ENCODE results near the gene ZBTB26.
"Not testable (repeated sequence)": the region's sequence is repeated elsewhere in the genome, so short reads cannot be mapped to it uniquely, and the experiment has no call there.

The ZBTB26 gene

GRCh38 chr9:122930541-122931225, 629 bp downstream of the ZBTB26 start:
- no peak for DNase-seq (ENCODE audit: insufficient read length, low spot score)
- no peak for FAIRE-seq

DNA sequence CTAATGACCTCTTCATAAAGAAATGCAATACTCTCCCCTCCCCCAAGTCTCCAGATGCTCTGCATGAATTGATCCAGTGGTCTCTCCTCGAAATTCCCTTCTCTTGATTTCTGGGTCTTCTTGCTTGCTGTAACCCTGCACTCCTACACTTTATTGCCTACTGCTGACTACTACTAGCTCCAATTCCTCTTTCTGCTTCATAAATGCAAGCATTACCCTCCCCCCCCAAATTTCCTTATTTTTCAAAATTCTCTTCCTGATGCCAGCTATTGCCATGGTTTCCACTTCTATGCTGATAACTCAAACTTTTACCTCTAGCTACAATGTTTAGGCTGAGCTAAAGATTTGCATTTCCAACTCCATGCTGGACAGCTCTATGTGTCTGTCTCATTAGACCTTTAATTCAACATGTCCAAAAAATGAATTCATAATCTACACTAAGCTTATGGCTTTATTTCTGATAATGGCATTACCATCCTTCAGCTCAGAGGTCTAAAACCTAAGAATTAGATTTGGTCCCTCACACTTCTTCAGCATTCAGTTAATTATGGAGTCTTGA, 1.4 kb downstream of the ZBTB26 start:
- FAIRE-seq (no peak), DNase-seq (ENCODE audit: insufficient read length, low spot score) (no peak)

DNA sequence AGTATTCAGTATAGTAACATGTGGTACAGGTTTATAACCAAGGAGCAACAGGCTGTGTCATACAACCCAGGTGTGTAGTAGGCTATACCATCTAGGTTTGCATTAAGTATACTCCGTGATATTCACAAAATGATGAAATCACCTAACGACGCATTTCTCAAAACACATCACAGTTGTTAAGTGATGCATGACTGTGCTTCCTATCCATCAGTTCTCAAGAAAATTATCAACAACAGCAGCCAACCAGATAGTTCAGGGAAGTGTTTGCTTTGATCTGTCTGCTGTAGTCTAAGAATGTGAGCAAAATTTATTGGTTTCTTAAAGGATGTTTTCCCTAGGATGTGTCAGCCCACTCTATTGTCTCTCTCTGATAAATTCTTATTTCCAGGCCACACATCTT, 7.4 kb downstream of the ZBTB26 start:
- FAIRE-seq (no peak), DNase-seq (ENCODE audit: insufficient read length, low spot score) (no peak)

DNA sequence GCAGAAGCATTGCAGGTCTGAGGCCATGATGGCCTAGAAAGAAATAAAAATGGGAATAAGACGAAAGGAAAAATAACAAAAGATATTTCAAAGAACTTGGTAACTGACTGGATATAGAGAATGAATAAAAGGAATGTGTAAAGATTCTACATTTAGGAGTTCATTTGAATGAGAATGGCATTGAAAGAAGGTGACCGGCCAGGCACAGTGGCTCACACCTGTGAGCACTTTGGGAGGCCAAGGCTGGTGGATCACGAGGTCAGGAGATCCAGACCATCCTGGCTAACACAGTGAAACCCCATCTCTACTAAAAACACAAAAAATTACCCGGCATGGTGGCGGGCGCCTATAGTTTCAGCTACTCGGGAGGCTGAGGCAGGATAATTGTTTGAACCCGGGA, 8.6 kb downstream of the ZBTB26 start:
- no peak for DNase-seq (ENCODE audit: insufficient read length, low spot score)
- no peak for FAIRE-seq

- FAIRE-seq (no peak), DNase-seq (ENCODE audit: insufficient read length, low spot score) (no peak)
Measured at GRCh38 chr9:122918310-122918709, 13.0 kb downstream of the ZBTB26 start.

GRCh38 chr9:122912964-122913673, 18.2 kb downstream of the ZBTB26 start, which contains the start of gene ZBTB6:
Gene ZBTB6, minus strand, starts transcription at chr9:122913323. Its CDS starts 1,251 bp downstream, at chr9:122912072.
- FAIRE-seq (no peak), DNase-seq (ENCODE audit: insufficient read length, low spot score) (peak; percentile 72)

DNA sequence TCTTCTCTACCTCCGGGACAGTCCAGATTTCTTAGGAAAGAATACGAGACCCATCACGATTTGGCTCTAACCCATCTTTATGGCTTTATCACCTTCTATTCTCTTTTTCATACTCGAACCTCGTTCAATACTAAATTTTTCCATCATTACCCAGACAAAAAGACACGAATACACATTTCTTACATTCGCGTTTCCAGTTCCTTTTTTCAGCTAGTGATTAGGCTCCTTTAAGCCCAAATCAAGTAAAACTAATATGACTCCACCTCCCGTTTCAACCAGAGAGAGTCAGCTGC, 18.7 kb downstream of the ZBTB26 start:
- DNase-seq (ENCODE audit: insufficient read length, low spot score) (no peak), FAIRE-seq (no peak)

GRCh38 chr9:122906122-122906521, 25.2 kb downstream of the ZBTB26 start:
- DNase-seq (ENCODE audit: insufficient read length, low spot score); FAIRE-seq: not testable (repeated sequence)

DNA sequence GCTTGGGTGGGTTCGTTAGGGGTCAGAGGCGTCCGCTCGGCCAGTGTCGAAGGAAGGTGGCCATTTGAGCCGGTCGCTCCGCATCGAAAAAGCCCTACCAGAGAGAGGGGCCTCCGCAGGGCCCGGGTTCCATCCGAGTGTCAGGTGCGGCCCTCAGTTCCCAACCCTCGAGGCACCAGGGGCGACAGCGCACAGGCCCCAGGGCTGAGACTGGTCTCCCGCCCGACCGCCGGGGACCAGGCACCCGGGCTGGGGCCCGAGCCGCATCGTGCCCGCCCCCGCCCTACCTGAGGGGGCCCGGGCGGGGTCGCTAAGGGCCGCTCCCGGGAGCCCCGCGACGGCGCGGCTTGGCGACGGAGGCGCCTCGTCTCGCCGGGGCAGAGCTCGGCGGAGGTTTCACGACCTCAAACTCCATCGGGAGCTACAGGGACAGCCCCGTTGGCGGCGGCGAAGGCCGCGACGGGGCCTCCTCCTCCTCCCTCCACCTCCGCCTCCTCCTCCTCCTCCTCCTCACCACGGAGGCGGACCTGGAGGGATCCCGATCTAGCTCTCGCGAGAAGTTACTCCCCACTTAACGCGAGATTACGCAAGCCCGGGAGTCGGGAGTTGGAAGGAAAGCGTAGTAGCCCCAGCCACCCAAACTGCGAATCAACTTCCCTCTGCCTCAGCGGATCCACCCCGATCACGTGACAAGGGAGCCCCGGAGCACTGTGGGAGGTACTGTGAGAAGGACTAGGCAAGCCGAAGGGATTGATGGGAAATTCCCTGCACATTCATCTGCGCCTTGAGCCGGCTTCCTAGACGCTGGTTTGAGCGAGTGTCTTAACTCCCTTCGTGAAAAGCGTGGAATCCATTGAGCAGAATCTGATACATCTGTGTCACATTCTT, 26.2 kb downstream of the ZBTB26 start, which contains the start of gene RC3H2:
Gene RC3H2 (minus strand): TSS at position 537 of the 888 bp plus-strand sequence. CDS start 7,850 bp downstream, outside the sequence.
- FAIRE-seq (peak; percentile 82), DNase-seq (ENCODE audit: insufficient read length, low spot score) (peak; percentile 96)

DNA sequence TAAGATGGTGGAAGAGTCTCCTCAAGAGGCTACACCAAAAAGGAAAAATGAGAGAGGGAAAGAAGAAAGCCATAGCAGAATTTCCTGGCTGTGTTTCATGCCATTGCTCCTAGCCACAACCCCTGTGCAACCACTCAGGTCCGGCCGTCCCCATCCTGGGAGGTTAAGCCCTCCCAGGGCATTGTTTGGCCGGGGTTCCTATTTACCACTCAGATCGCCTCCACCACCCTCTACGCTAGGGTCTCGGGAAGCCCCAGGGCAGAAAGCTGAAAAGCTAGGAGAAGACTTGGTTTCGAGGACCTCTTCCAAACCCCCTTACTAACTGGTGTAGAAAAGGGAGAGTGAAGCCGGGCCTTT, 26.9 kb downstream of the ZBTB26 start:
- FAIRE-seq (no peak), DNase-seq (ENCODE audit: insufficient read length, low spot score) (peak; percentile 24)

DNA sequence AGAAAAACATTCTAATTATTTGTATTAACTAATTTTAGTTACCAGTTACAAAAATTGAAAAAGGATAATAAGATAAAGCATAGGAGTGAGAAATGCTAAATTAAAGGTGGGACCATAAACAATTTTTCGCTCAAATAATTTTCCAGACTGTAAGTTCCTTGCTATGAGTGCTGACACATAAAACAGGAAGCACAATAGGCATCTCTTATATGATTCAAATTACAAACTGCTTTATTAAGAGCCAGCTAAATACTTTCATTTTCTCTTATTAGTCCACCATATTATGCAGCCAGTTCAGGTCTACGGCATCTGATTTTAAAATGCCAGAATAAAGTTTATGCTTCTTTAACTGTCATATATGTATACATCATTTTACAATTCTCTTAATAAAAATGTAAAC, 30.5 kb downstream of the ZBTB26 start:
- FAIRE-seq (no peak), DNase-seq (ENCODE audit: insufficient read length, low spot score) (no peak)

- no peak for FAIRE-seq
Measured at GRCh38 chr9:122897969-122898368, 33.3 kb downstream of the ZBTB26 start.

DNA sequence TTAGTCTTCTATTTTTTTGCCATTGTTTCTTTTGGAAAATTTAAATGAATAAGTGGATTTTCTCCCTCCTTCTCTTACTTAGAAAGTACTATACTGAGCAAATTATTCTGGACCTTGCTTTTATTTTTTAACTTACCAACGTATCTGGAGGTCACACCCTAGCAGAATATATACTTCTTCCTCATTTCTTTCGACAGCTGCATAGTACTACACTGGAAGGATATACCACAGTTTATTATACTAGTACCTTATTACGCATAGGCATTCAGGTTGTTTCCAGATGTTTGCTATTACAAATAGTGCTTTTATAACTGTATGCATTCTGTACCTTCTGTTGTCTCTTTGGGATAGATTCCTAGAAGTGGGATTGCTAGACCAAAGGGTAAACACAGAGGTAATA, 42.8 kb downstream of the ZBTB26 start:
- FAIRE-seq: no peak

More at GRCh38 chr9:122897969-122898368, 33.3 kb downstream of the ZBTB26 start:
- no peak for DNase-seq (ENCODE audit: insufficient read length, low spot score)

DNA sequence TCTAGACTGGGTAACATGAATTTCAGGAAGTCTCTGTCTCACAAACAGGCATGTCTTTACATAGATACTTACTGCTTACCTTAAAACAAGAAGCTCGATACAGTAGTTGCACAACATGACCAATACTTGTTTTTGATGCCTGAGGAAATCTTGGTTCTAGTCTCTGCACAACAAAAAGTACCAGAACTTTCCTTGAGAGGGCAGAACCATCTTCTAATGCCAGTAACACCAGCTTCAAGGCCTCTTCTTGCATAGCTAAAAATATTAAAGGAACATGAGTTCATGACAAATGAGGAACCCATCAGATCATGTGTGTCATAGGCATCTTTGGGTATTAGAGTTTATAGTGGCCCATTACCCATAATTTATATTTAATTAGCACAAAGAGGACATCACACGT, 48.2 kb downstream of the ZBTB26 start:
- DNase-seq (ENCODE audit: insufficient read length, low spot score) (no peak), FAIRE-seq (no peak)

More for the DNA sequence above, 42.8 kb downstream of the ZBTB26 start:
- no peak for DNase-seq (ENCODE audit: insufficient read length, low spot score)

GRCh38 chr9:122879443-122879842, 51.9 kb downstream of the ZBTB26 start:
- DNase-seq (ENCODE audit: insufficient read length, low spot score) (no peak), FAIRE-seq (no peak)

GRCh38 chr9:122875523-122875922, 55.8 kb downstream of the ZBTB26 start:
- no peak for DNase-seq (ENCODE audit: insufficient read length, low spot score)
- no peak for FAIRE-seq

DNA sequence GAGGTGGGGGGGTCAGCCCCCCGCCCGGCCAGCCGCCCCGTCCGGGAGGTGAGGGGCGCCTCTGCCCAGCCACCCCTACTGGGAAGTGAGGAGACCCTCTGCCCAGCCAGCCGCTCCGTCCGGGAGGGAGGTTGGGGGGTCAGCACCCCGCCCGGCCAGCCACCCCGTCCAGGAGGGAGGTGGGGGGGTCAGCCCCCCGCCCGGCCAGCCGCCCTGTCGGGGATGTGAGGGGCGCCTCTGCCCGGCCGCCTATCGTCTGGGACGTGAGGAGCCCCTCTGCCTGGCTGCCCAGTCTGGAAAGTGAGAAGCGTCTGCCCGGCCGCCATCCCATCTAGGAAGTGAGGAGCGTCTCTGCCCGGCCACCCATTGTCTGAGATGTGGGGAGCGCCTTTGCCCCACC, 64.0 kb downstream of the ZBTB26 start:
- not testable (repeated sequence) for DNase-seq (ENCODE audit: insufficient read length, low spot score); FAIRE-seq

DNA sequence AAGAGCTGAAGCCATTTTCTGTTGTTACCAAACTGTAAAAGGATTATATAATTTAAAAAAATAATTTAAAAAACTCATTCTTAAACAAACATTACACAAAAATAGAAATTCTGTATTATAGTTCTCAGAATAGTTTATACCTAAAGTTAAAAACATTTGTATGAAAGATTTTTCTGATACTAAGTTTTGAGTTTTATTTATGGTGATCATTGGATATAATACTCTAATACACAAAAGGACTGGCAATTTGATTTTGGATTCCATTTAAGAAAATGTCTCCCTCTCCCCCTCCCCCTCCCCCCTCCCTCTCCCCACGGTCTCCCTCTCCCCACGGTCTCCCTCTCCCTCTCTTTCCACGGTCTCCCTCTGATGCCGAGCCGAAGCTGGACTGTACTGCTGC, 65.2 kb downstream of the ZBTB26 start:
- FAIRE-seq (no peak), DNase-seq (ENCODE audit: insufficient read length, low spot score) (no peak)

Measured in HTR-8/SVneo (cell line).